GM12891 (cell line): ENCODE results near the gene PIK3CB.

Experiments
- PAX5 ChIP-seq: IDR thresholded peaks from 2 replicates; pipeline ENCODE4 v1.6.1; 2011; ENCODE audit warnings: low read length, moderate library complexity, mild to moderate bottlenecking; ENCODE audit not compliant: insufficient read depth, severe bottlenecking
- POLR2A ChIP-seq: IDR thresholded peaks from 2 replicates; pipeline ENCODE4 v1.6.1; 2011; ENCODE audit warnings: low read depth, low read length, control low read depth
- POLR2AphosphoS5 ChIP-seq: IDR thresholded peaks from 2 replicates; pipeline ENCODE4 v1.6.1; 2011; ENCODE audit warnings: low read depth, low read length, control low read depth
- TAF1 ChIP-seq: IDR thresholded peaks from 2 replicates; pipeline ENCODE4 v1.6.1; 2011; ENCODE audit warnings: low read depth, low read length, control low read depth

DNA sequence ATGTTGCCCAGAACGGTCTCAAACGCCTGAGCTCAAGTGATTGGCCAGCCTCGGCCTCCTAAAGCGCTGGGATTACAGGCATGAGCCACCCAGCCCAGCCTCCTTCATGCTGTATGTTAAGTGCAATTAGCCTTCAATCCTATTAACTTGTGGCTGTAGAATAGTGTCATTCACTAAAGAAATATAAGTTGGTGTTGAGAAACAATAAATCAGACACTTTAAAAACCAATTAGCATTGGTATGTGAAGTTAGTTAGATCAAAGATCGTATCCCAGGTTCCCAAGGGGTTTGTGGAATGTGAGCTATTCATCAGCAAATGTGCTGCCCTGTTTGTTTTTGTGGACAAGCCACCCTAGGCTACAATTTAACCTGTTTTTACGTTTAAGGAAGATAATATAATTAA, 11.0 kb upstream of the PIK3CB start:
- no peak for TF ChIP-seq POLR2AphosphoS5
- TF ChIP-seq POLR2A, result no peak
- no peak for TF ChIP-seq PAX5
- TF ChIP-seq TAF1, result no peak
